Activated T-cell treated with anti-CD3 and anti-CD28 coated beads, Interleukin-2, amount 50 U/mL, for 72 hours (primary cell): ENCODE data around the gene RNF182. TPM values are rescaled to one million over a fixed set of nuclear protein-coding genes. Genes with fewer than 3 reads are reported as not detected.
"Not testable (repeated sequence)": the region's sequence is repeated elsewhere in the genome, so short reads cannot be mapped to it uniquely, and the experiment has no call there.

Experiments
- ATAC-seq, 2 donors: fragments of 150-1000 bp; cut with Tn5 transposase; replicated peaks in 1 of 2; 2 replicates each; pipeline ENCODE4 v1.10.0; 2021; ENCODE audit warnings: moderate library complexity in 2 of 2, mild to moderate bottlenecking in 1 of 2
- DNase-seq, 2 donors: peaks; one replicate each; pipeline ENCODE4 v3.0.0; 2021 to 2022; ENCODE audit warnings: mixed read lengths in 1 of 2
- H3K27ac Mint-ChIP-seq: one replicate; pipeline ENCODE4 v1.8.0; 2022; ENCODE audit warnings: mild to moderate bottlenecking, moderate library complexity, mixed read lengths
- H3K27me3 Mint-ChIP-seq: one replicate; pipeline ENCODE4 v1.8.0; 2022; ENCODE audit warnings: low read depth, mixed read lengths
- H3K36me3 Mint-ChIP-seq, 2 donors: one replicate each; pipeline ENCODE4 v1.8.0; 2022; ENCODE audit warnings: mixed read lengths in 2 of 2, mild to moderate bottlenecking in 1 of 2; ENCODE audit not compliant: insufficient read depth in 2 of 2
- H3K4me1 Mint-ChIP-seq: one replicate; pipeline ENCODE4 v1.8.0; 2022; ENCODE audit warnings: low read depth, mixed read lengths
- H3K4me3 Mint-ChIP-seq, 2 donors: one replicate each; pipeline ENCODE4 v1.8.0; 2022; ENCODE audit warnings: mild to moderate bottlenecking in 2 of 2, mixed read lengths in 2 of 2, moderate library complexity in 2 of 2
- H3K9me3 Mint-ChIP-seq, 2 donors: one replicate each; pipeline ENCODE4 v1.8.0; 2022; ENCODE audit warnings: mixed read lengths in 2 of 2
- total RNA-seq, 2 donors: library from RNA; stranded (reverse); gene quantifications; one replicate each; pipeline ENCODE4 v1.2.3, GENCODE V29; 2022

The RNF182 gene
- total RNA-seq, 2 donors from 2014 or later = not detected

DNA sequence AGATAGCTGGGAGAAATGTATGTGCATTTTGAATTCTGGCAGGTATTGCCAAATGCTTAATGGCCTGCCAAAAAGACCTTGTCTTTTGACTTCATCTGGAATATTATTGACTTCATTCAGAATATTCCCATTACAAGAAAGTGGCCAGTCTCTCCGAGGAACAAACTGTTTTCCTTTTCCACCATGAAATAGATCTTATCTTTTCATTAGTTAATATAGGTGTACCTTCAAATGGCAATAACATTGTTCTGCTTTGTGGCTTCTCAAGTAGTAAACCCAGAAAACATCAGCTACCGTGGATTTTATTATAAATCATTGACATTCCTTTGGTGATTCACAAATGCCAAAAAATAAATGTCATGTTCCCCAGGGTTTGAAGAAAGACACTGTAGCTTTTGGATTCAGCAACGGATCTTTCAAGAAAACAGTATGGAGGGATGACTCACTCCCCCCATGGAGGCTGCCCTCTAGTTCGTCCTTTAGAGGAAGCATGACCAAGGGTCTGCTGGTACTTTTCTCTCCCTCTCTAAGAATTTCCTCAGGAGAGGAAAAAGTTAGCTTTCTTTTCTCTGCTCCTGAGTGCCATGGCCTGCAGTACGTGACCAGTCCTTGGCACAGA is 1.1 kb upstream of the RNF182 start:
- ATAC-seq (no peak), DNase-seq (no peak)
- Mint-ChIP-seq H3K4me1 (peaks cover 15% of the 10 kb centered on the region), H3K27ac (no peak overlapping the region), H3K36me3 (peaks cover 0 to 2% of the 10 kb centered on the region in 2 donors), H3K27me3 (peaks cover 63% of the 10 kb centered on the region), H3K9me3 (no peaks in the 10 kb centered on the region), H3K4me3 (peak overlapping the region; percentile 83 to 89)

GRCh38 chr6:13924146-13924948 is 405 bp upstream of the RNF182 start:
- Mint-ChIP-seq H3K4me3 (peak overlapping the region; percentile 83 to 89), H3K9me3 (no peaks in the 10 kb centered on the region), H3K4me1 (peaks cover 15% of the 10 kb centered on the region), H3K27ac (no peak overlapping the region), H3K27me3 (peaks cover 65% of the 10 kb centered on the region), H3K36me3 (peaks cover 0 to 2% of the 10 kb centered on the region in 2 donors)
- DNase-seq (peak in 1 of 2 donors; percentile 2), ATAC-seq (peak; percentile 46 to 52)

DNA sequence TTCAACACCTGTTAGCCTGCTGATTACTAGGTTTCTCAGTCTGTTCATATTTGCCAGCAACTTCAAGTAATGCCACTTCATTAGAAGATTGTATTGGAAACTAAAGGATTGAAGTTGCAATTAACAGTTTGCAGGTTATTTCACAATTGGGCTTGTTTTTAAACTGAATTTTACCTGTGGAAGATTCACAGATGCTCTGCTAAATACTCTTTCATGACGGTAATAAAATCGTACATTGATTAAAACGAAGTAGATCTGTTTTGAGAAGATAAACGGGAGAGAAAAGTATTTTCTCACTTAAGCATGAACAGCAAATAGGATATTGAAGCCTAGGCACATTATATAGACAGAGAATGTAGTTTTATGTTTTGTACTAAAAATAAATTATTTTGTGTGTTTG is 1.6 kb downstream of the RNF182 start:
- ATAC-seq = no peak
- H3K9me3 Mint-ChIP-seq = no peaks in the 10 kb centered on the region

DNA sequence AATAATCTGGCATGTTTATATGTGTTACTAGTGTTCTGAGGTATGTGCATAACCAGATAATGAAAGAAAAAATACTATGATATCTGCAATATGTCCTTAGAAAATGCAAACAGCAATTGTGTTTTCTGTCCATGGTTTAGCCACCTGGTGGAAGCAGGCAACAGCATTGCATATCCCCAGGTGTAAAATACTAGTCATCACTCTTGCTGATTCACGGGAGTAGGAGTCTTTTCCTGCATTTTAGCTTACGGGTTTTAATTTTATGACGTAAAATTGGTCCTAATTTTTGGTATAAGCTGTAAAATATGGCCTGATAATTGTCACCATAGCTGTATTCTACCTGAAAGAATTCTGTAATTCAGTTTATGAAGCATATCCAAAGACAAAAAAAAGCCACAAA is 2.5 kb downstream of the RNF182 start:
- H3K27me3 Mint-ChIP-seq = peaks cover 83% of the 10 kb centered on the region
- peaks cover 0 to 2% of the 10 kb centered on the region in 2 donors for H3K36me3 Mint-ChIP-seq
- H3K4me3 Mint-ChIP-seq = no peak overlapping the region
- ATAC-seq (no peak), DNase-seq (no peak)
- peaks cover 15% of the 10 kb centered on the region for H3K4me1 Mint-ChIP-seq
- H3K27ac Mint-ChIP-seq = no peak overlapping the region
- no peaks in the 10 kb centered on the region for H3K9me3 Mint-ChIP-seq

More for the DNA sequence above, 1.6 kb downstream of the RNF182 start:
- DNase-seq = no peak
- Mint-ChIP-seq H3K27ac (no peak overlapping the region), H3K4me1 (peaks cover 15% of the 10 kb centered on the region), H3K36me3 (peaks cover 0 to 2% of the 10 kb centered on the region in 2 donors), H3K4me3 (no peak overlapping the region), H3K27me3 (peaks cover 80% of the 10 kb centered on the region)

DNA sequence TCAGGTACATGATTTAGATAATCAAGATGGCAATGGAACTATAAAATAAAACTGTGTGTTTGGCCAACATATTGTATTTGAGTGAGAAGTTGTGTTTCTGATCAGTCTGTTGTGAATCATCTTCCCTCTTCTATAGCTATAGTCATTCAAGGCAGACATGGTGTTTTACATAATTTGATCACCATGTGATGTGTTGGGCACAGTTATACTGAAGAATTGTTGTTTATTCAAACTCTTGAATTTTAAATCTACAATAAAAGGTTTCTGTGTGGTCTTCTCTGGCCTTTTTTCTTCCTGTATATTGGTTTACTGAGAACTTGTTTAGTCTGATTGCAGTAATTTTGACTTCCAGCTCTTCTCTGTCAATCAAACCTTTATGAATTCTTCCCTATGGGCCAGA is 4.4 kb downstream of the RNF182 start:
- Mint-ChIP-seq H3K4me1 (peaks cover 11% of the 10 kb centered on the region), H3K4me3 (no peak overlapping the region), H3K27me3 (peaks cover 66% of the 10 kb centered on the region), H3K9me3 (no peaks in the 10 kb centered on the region), H3K27ac (no peak overlapping the region), H3K36me3 (no peaks in the 10 kb centered on the region)
- ATAC-seq (no peak), DNase-seq (no peak)

GRCh38 chr6:13931797-13932402 is 7.1 kb downstream of the RNF182 start:
- Mint-ChIP-seq H3K36me3 (no peaks in the 10 kb centered on the region), H3K27me3 (peaks cover 43% of the 10 kb centered on the region), H3K4me3 (no peak overlapping the region), H3K4me1 (peaks cover 5% of the 10 kb centered on the region), H3K27ac (no peak overlapping the region), H3K9me3 (no peaks in the 10 kb centered on the region)
- no peak for DNase-seq
- ATAC-seq = no peak

DNA sequence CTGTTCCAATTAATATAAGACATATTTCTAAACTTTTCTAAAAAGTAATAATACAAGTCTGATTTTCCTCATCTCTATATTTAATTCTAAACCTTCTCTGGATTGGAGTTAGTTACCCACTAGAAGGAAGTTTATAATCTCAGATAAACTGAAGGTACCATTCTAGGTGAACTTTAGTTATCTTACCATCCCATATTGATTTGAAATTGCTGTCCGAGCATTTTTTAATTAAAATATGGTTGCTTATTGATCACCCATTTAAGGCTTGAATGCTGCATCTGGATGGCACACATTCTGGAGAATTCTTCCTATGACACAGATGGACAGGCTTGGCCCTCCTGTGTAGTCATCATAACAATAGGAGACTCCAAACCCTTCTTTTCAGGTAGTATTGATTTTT is 8.0 kb downstream of the RNF182 start:
- DNase-seq (no peak), ATAC-seq (no peak)
- Mint-ChIP-seq H3K4me1 (peaks cover 5% of the 10 kb centered on the region), H3K36me3 (no peaks in the 10 kb centered on the region), H3K27ac (no peak overlapping the region), H3K9me3 (no peaks in the 10 kb centered on the region), H3K4me3 (no peak overlapping the region), H3K27me3 (peaks cover 34% of the 10 kb centered on the region)

GRCh38 chr6:13934721-13935120 is 10.0 kb downstream of the RNF182 start:
- no peaks in the 10 kb centered on the region for H3K36me3 Mint-ChIP-seq
- no peaks in the 10 kb centered on the region for H3K9me3 Mint-ChIP-seq
- DNase-seq = no peak
- no peak overlapping the region for H3K27ac Mint-ChIP-seq
- H3K27me3 Mint-ChIP-seq = peaks cover 17% of the 10 kb centered on the region
- ATAC-seq = no peak
- no peak overlapping the region for H3K4me3 Mint-ChIP-seq
- peaks cover 5% of the 10 kb centered on the region for H3K4me1 Mint-ChIP-seq

GRCh38 chr6:13935190-13935880 is 10.6 kb downstream of the RNF182 start:
- Mint-ChIP-seq H3K4me1 (peaks cover 5% of the 10 kb centered on the region), H3K36me3 (no peaks in the 10 kb centered on the region), H3K9me3 (no peaks in the 10 kb centered on the region), H3K27me3 (peaks cover 22% of the 10 kb centered on the region), H3K4me3 (no peak overlapping the region), H3K27ac (no peak overlapping the region)
- DNase-seq (no peak), ATAC-seq (no peak)

GRCh38 chr6:13935881-13936261 is 11.1 kb downstream of the RNF182 start:
- not testable (repeated sequence) for H3K4me3 Mint-ChIP-seq, H3K27ac Mint-ChIP-seq, H3K4me1 Mint-ChIP-seq, H3K9me3 Mint-ChIP-seq, ATAC-seq, H3K36me3 Mint-ChIP-seq, DNase-seq
- H3K27me3 Mint-ChIP-seq = peaks cover 21% of the 10 kb centered on the region

GRCh38 chr6:13941902-13942301 is 17.1 kb downstream of the RNF182 start:
- DNase-seq (no peak), ATAC-seq (no peak)
- H3K4me1 Mint-ChIP-seq = no peaks in the 10 kb centered on the region
- H3K4me3 Mint-ChIP-seq = no peak overlapping the region
- H3K27me3 Mint-ChIP-seq = peaks cover 33% of the 10 kb centered on the region
- H3K36me3 Mint-ChIP-seq = peaks cover 2 to 4% of the 10 kb centered on the region in 2 donors
- peaks cover 2 to 7% of the 10 kb centered on the region in 2 donors for H3K9me3 Mint-ChIP-seq
- no peak overlapping the region for H3K27ac Mint-ChIP-seq

DNA sequence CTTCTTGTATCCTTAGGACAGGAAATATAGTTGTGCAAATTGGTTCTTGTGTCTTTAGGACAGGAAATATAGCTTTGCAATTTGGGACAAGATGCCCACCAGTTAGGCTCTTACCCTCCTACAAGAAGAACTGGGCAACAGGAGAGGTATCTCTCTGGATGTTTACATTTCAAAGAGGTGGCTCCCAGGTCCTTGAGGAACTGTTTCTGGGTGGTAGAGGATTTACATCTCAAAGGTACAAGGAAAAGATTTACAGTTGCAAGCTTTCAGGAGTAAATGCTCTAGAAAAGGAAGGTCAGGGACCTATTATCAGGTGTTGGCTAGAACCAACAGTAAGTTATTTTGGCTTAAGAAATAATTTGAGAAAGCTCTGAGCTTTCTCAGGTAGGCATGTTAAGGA is 19.2 kb downstream of the RNF182 start:
- no peak overlapping the region for H3K4me3 Mint-ChIP-seq
- no peaks in the 10 kb centered on the region for H3K4me1 Mint-ChIP-seq
- peaks cover 6 to 13% of the 10 kb centered on the region in 2 donors for H3K9me3 Mint-ChIP-seq
- H3K27me3 Mint-ChIP-seq = peaks cover 38% of the 10 kb centered on the region
- H3K36me3 Mint-ChIP-seq = peaks cover 2 to 8% of the 10 kb centered on the region in 2 donors
- no peak for DNase-seq
- ATAC-seq = no peak
- no peak overlapping the region for H3K27ac Mint-ChIP-seq

GRCh38 chr6:13946506-13946905 is 21.8 kb downstream of the RNF182 start:
- no peak overlapping the region for H3K4me3 Mint-ChIP-seq
- peaks cover 9 to 18% of the 10 kb centered on the region in 2 donors for H3K9me3 Mint-ChIP-seq
- no peak for DNase-seq
- no peak for ATAC-seq
- H3K27ac Mint-ChIP-seq = no peak overlapping the region
- H3K36me3 Mint-ChIP-seq = peaks cover 6 to 12% of the 10 kb centered on the region in 2 donors
- H3K27me3 Mint-ChIP-seq = peaks cover 32% of the 10 kb centered on the region
- H3K4me1 Mint-ChIP-seq = no peaks in the 10 kb centered on the region
